Activated naive CD8-positive, alpha-beta T cell (primary cell): ENCODE data around the gene ANKRD40CL.

Source experiments
- H3K27ac Mint-ChIP-seq: one replicate; pipeline ENCODE4 v1.8.0; 2021; ENCODE audit warnings: mixed read lengths
- H3K27me3 Mint-ChIP-seq: one replicate; pipeline ENCODE4 v1.8.0; 2021; ENCODE audit warnings: mixed read lengths
- H3K36me3 Mint-ChIP-seq: one replicate; pipeline ENCODE4 v1.8.0; 2021; ENCODE audit warnings: mixed read lengths
- H3K4me1 Mint-ChIP-seq: one replicate; pipeline ENCODE4 v1.8.0; 2021; ENCODE audit warnings: low read depth, mixed read lengths
- H3K4me3 Mint-ChIP-seq: one replicate; pipeline ENCODE4 v1.8.0; 2021; ENCODE audit warnings: mild to moderate bottlenecking, mixed read lengths
- H3K9me3 Mint-ChIP-seq: one replicate; pipeline ENCODE4 v1.8.0; 2021; ENCODE audit warnings: low read depth, mixed read lengths

ANKRD40CL gene

GRCh38 chr17:50775926-50776325, 8.6 kb upstream of the ANKRD40CL start:
- H3K9me3 Mint-ChIP-seq: no peaks in the 10 kb centered on the region

DNA sequence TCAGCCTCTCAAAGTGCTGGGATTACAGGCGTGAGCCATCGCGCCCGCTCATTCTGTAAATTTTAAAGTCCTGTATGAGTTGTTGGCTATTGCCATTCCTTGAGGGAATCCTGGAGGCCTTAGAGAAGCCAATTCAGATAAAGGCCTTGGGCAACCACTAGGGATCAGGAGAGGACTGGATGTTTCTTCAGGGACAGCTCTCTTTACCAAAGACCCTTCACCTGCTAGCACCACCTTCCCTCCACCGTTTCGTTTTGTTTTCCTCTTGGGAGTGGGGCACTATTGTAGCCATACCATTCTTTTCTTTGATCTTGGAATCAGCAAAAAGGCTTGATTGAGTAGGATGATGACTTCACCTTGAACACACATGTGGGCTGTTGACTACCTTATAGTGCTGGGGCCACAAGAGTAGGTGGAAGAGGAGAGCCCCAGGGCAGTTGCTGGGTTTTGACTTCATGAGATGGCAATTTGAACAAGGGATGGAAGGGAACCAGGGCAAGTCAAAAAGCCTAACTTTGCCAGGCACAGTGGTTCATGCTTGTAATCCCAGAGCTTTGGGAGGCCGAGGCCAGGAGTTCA, 7.0 kb upstream of the ANKRD40CL start:
- no peaks in the 10 kb centered on the region for H3K9me3 Mint-ChIP-seq
- H3K4me3 Mint-ChIP-seq: no peak overlapping the region
- no peak overlapping the region for H3K27ac Mint-ChIP-seq
- no peaks in the 10 kb centered on the region for H3K27me3 Mint-ChIP-seq
- H3K4me1 Mint-ChIP-seq: peaks cover 10% of the 10 kb centered on the region
- H3K36me3 Mint-ChIP-seq: no peaks in the 10 kb centered on the region

More at GRCh38 chr17:50775926-50776325, 8.6 kb upstream of the ANKRD40CL start:
- H3K36me3 Mint-ChIP-seq: no peaks in the 10 kb centered on the region
- no peaks in the 10 kb centered on the region for H3K27me3 Mint-ChIP-seq
- H3K27ac Mint-ChIP-seq: no peak overlapping the region
- H3K4me3 Mint-ChIP-seq: no peak overlapping the region
- H3K4me1 Mint-ChIP-seq: peaks cover 21% of the 10 kb centered on the region

DNA sequence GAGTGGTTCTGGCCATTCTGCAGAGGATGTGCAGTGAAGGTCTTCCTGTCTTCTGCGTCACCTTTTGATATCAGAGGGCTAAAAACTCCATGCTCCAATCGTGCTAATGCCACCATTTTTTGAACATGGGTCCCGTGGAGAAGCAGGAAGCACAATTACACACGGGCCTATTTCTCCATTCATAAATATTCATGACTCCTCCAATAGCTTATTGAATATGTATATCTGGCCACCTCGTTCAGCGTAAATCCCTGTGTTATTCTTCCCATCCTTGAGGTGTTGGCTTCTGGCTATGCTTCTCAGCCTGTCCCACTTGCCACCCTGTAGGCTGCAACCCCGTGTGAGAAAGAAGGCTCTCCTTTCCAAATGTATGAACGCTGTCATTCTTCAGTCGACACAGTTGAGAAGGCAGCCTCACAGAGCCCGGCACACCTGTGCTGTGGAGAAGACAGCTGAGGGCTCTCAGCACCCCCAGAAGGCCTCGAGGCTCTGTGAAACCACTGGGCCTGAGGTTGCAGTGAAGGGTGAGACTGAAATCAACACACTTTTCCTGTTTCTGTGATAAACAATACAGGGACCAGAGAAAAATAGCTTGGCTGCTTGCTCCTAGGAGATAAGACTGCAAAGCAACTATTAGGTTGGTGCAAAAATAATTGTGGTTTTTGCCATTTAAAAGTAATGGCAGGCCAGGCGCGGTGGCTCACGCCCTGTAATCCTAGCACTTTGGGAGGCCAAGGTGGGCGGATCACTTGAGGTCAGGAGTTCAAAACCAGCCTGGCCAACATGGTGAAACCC, 4.9 kb upstream of the ANKRD40CL start:
- Mint-ChIP-seq H3K4me3 (no peak overlapping the region), H3K4me1 (peaks cover 3% of the 10 kb centered on the region), H3K27me3 (no peaks in the 10 kb centered on the region), H3K27ac (no peak overlapping the region), H3K36me3 (no peaks in the 10 kb centered on the region), H3K9me3 (no peaks in the 10 kb centered on the region)

DNA sequence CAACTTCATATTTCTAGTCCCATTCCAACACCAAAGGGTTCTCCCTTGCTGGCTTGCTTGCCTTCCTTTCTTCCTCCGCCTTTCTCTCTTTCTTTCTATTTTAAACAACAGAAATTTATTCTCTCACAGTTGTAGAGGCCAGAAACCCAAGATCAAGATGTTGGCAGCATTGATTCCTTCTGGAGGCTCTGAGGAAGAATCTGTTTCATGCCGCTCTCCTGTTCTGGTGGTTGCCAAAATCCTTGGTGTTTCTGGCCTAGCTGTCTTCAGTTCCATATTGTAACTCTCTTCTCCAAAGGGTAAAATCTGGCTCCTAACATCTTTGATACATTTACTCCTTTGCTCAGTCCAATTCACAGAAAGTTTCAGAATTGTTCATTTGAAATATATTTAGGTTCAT, 3.0 kb upstream of the ANKRD40CL start:
- Mint-ChIP-seq H3K4me1 (peaks cover 5% of the 10 kb centered on the region), H3K36me3 (no peaks in the 10 kb centered on the region)

DNA sequence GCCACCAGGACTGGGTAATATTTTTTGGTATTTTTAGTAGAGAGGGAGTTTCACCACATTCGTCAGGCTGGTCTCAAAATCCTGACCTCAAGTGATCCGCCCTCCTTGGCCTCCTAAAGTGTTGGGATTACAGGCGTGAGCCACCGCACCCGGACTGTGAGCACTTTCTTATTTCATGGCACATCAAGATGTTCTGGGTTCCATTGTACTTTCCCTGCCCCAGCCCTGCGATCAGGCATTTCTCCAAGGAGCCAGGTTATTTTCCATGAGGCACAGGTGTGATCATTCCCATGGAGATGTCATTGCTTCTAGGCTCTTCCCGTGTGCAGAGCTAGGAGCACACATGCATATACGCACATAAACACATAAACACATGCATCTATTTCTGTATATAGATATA, 2.6 kb upstream of the ANKRD40CL start:
- Mint-ChIP-seq H3K4me1 (peaks cover 6% of the 10 kb centered on the region), H3K4me3 (no peak overlapping the region), H3K9me3 (no peaks in the 10 kb centered on the region), H3K36me3 (no peaks in the 10 kb centered on the region), H3K27ac (no peak overlapping the region), H3K27me3 (no peaks in the 10 kb centered on the region)

More for the DNA sequence above, 3.0 kb upstream of the ANKRD40CL start:
- Mint-ChIP-seq H3K27ac (no peak overlapping the region), H3K4me3 (no peak overlapping the region), H3K9me3 (no peaks in the 10 kb centered on the region), H3K27me3 (no peaks in the 10 kb centered on the region)

DNA sequence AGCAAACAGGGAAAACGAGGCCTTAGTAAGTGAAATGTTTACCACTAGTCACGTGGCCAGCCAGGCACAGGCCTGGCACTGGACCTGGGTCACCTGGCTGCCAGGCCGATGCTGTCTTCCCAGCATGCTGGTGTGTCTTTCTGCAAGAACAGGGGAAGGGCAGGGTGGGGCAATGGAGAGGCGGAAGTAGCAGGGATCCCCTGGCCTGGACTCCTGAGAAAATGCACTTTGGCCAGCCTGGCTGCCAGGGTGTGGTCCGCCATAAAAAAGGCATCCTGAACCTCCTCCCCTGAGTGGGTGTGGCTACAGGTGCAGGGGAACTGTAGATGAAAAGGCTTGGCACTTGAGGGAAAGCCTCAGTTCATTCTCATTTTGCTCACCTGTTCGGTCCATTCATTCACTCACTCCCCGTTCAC, 1.0 kb upstream of the ANKRD40CL start:
- Mint-ChIP-seq H3K36me3 (no peaks in the 10 kb centered on the region), H3K27ac (no peak overlapping the region), H3K4me3 (no peak overlapping the region), H3K27me3 (no peaks in the 10 kb centered on the region), H3K9me3 (no peaks in the 10 kb centered on the region), H3K4me1 (peaks cover 17% of the 10 kb centered on the region)

DNA sequence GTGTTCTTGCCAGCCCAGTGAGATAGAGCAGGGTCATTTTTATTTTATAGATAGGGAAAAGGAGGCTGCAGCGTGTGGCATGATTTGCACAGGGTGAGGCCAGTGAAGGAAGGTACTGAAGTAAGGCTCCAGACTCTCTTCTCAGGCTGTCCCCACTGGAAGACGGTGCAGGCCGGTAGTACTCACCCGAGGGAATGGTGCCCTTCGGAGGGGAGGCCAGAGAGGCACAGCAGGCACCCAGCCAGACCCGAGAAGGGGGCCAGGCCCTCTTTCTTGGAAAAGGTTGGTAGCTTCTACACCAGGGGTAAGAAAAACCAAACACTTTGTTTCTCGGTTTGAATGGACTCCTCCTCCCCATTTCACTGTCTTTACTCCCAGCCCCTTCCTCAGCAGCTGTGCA, 288 bp downstream of the ANKRD40CL start:
- Mint-ChIP-seq H3K9me3 (no peaks in the 10 kb centered on the region), H3K27ac (no peak overlapping the region), H3K36me3 (no peaks in the 10 kb centered on the region), H3K4me1 (peaks cover 22% of the 10 kb centered on the region), H3K27me3 (no peaks in the 10 kb centered on the region), H3K4me3 (no peak overlapping the region)

GRCh38 chr17:50766222-50767023, 895 bp downstream of the ANKRD40CL start:
- no peaks in the 10 kb centered on the region for H3K27me3 Mint-ChIP-seq
- H3K4me1 Mint-ChIP-seq: peaks cover 21% of the 10 kb centered on the region
- H3K9me3 Mint-ChIP-seq: no peaks in the 10 kb centered on the region
- H3K4me3 Mint-ChIP-seq: no peak overlapping the region
- H3K36me3 Mint-ChIP-seq: no peaks in the 10 kb centered on the region
- H3K27ac Mint-ChIP-seq: no peak overlapping the region

DNA sequence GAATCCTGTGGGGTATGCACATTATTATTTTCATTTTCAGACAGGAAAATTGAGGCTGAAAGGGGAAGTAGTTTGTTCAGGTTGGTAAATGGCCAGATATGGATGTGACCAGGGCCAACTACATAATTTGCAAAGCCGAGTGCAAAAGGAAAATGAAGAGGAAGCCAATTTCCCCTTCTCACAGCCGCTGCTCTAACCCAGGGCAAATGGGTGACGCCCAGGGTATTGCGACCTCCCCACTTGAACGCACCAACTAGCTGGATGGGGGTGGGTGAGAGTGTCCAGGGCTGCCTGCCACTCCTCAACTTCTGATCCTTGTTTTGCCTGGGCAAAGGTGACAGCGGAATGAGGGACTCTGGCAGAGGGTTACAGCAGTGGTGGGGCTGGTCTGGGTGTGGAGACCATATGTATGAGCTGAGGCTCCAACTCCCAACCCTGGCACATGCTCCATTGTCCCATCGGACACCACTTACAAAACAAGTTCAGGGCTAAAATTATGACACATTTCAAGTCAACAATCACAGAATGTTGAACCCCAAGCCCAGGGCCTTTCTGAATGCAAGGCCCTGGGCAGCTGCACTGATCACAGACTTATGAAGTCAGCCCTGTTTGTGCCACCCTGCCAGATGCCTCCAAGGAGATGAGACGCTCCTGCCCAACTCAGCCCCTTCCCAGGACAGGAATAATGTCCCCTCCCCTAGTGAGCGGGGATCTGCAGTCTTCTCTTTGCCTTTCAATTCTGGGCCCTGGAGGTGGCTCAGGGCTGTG, 1.7 kb downstream of the ANKRD40CL start:
- H3K27ac Mint-ChIP-seq: no peak overlapping the region
- H3K27me3 Mint-ChIP-seq: no peaks in the 10 kb centered on the region
- H3K4me1 Mint-ChIP-seq: peaks cover 21% of the 10 kb centered on the region
- H3K36me3 Mint-ChIP-seq: no peaks in the 10 kb centered on the region
- H3K4me3 Mint-ChIP-seq: no peak overlapping the region
- no peaks in the 10 kb centered on the region for H3K9me3 Mint-ChIP-seq

GRCh38 chr17:50764734-50765149, 2.6 kb downstream of the ANKRD40CL start:
- Mint-ChIP-seq H3K4me1 (peaks cover 21% of the 10 kb centered on the region), H3K9me3 (no peaks in the 10 kb centered on the region), H3K27ac (no peak overlapping the region)

DNA sequence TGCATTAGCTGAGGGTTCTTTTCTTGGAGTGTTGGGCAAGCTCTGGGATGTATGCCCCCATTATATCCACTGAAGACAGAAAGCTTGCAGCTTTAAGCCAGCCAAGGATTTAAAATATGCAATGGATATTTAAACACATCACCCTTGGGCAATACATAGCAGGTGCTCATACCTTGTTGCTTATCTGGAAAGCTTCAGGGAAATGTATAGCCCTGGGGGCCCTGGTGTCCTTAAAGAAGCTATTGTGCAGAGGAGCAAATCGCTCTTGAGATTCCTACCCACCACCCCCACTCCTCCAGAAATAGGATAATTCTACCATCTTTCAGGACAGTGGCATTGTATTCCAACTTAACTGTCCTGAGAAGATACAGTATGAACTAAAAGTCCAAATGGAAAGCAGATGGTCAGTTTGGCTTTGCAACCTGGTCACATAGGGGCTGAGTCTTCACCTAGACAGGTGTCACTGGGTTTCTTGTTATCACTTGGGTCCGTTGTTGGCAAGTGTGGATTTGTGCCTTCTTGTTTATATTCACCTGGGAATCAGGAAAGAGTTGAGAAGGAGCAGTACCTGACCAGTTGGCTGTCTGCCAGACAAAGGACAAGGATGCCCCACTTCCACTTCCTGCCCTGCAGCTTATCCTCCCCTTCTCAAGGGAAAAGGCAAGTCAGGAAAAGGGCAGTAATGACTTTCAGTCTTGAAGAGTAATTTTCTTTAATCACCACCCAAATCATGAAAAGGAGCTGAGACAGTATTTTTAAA, 3.4 kb downstream of the ANKRD40CL start:
- Mint-ChIP-seq H3K27me3 (no peaks in the 10 kb centered on the region), H3K4me1 (peaks cover 22% of the 10 kb centered on the region), H3K36me3 (no peaks in the 10 kb centered on the region), H3K27ac (no peak overlapping the region), H3K9me3 (no peaks in the 10 kb centered on the region), H3K4me3 (no peak overlapping the region)

More at GRCh38 chr17:50764734-50765149, 2.6 kb downstream of the ANKRD40CL start:
- H3K36me3 Mint-ChIP-seq: no peaks in the 10 kb centered on the region
- H3K4me3 Mint-ChIP-seq: no peak overlapping the region
- H3K27me3 Mint-ChIP-seq: no peaks in the 10 kb centered on the region

DNA sequence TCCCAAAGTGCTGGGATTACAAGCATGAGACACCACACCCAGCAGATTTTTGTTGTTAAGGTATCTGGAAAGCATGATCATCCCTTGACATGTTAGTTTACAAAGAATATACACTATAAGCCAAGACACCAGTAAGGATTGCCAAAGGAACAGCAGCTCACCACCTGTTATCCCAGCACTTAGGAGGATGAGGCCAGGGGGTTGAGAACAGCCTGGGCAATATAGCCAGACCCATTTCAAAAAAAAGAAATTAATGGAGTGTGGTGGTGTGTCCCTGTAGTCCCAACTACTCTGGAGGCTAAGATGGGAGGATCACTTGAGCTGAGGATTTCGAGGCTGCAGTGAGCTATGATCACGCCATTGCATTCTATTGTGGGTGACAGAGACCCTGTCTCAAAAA, 5.1 kb downstream of the ANKRD40CL start:
- Mint-ChIP-seq H3K27me3 (no peaks in the 10 kb centered on the region), H3K27ac (no peak overlapping the region), H3K36me3 (no peaks in the 10 kb centered on the region), H3K4me1 (peaks cover 25% of the 10 kb centered on the region), H3K9me3 (no peaks in the 10 kb centered on the region), H3K4me3 (no peak overlapping the region)

- H3K27me3 Mint-ChIP-seq: no peaks in the 10 kb centered on the region
- peaks cover 3% of the 10 kb centered on the region for H3K36me3 Mint-ChIP-seq
- H3K4me1 Mint-ChIP-seq: peaks cover 15% of the 10 kb centered on the region
- H3K9me3 Mint-ChIP-seq: no peaks in the 10 kb centered on the region
- no peak overlapping the region for H3K4me3 Mint-ChIP-seq
- peak overlapping the region; percentile 0 for H3K27ac Mint-ChIP-seq
These were observed 8.3 kb downstream of the ANKRD40CL start for GRCh38 chr17:50758989-50759544.

DNA sequence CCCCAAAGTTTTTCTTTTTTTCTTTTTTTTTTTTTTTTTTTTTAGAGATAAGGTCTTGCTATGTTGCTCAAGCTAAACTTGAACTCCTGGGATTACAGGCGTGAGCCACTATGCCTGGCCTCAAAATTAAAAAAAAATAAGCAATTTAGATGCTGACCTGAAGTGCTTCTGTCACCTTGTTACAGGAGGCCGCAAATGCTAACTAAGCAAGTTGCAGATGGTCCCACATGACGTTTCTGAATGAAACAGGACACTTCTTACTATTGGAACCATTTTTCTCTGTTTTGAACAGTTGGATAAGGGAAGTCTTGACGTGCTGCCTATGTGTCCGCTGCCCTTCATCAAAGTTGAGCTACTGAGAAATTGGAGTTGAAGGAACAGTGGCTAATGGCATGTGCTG, 8.8 kb downstream of the ANKRD40CL start:
- peaks cover 5% of the 10 kb centered on the region for H3K36me3 Mint-ChIP-seq
- H3K27me3 Mint-ChIP-seq: no peaks in the 10 kb centered on the region
- H3K4me1 Mint-ChIP-seq: peaks cover 14% of the 10 kb centered on the region
- H3K9me3 Mint-ChIP-seq: no peaks in the 10 kb centered on the region
- H3K27ac Mint-ChIP-seq: peak overlapping the region; percentile 0
- no peak overlapping the region for H3K4me3 Mint-ChIP-seq
